Measurements from ENCODE around the gene CIAO2A.
"Not testable (repeated sequence)": the region's sequence is repeated elsewhere in the genome, so short reads cannot be mapped to it uniquely, and the experiment has no call there.

The CIAO2A gene

GRCh38 chr15:64112073-64112772 lies 18.6 kb upstream of the CIAO2A start:
- DNase-seq (ENCODE audit: low read depth): no peak

- no peak for DNase-seq (ENCODE audit: low read depth)
These were observed 18.0 kb upstream of the CIAO2A start for GRCh38 chr15:64111679-64112050.

DNA sequence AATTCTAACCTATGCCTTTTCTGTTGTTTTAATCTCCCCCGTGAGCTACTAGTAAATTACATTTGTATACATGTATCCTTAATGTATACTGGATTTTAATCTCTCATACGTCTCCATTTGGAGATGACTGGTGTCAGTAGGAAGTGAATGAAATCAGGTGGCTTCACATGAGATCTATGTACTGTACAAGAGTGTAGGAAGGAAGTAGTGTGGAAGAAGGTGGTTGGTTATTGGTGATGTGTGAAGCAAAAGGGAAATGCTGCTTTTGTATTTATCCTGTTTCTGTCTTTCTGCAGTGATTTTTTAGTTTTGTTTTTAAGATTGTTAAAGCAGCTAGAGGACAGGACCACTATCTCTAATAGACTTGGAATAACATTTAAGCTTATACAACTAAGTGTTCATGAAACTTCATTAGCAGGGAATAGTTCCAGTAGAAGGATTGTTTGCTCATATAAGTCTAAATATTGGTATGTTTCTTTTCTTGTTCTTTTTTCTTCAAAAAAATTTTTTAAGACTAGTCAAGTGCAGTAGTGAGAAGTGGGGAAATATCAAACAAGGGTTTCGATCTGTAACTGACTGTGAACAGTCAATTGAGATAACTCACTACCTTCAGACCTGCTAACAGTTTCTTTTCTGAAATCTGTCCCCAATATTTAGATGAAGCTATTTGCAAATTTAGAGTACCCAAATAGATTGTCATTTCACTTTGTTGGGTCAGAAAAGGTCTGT lies 17.5 kb upstream of the CIAO2A start:
- DNase-seq (ENCODE audit: low read depth): no peak

GRCh38 chr15:64110108-64110701 lies 16.6 kb upstream of the CIAO2A start:
- DNase-seq (ENCODE audit: low read depth): not testable (repeated sequence)

DNA sequence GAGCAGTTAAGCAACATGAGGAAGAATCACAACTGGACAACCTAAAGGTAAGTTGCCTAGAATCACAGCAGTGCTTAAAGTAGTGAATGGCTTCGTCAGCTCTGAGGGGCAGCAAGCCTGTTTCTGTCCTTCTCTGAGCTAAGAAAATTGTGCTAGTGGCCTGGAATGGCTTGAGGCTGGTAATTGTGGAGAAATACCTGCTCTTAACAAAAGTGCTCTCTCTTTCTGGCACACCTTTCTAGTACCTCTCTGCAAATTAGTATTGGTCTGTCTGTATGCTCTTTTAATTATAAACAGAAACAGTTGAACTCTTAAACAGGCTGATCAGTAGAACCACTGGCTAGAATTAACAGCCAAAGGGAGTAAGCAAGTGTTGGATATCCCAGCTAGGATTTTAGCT lies 13.7 kb upstream of the CIAO2A start:
- DNase-seq (ENCODE audit: low read depth): no peak

DNA sequence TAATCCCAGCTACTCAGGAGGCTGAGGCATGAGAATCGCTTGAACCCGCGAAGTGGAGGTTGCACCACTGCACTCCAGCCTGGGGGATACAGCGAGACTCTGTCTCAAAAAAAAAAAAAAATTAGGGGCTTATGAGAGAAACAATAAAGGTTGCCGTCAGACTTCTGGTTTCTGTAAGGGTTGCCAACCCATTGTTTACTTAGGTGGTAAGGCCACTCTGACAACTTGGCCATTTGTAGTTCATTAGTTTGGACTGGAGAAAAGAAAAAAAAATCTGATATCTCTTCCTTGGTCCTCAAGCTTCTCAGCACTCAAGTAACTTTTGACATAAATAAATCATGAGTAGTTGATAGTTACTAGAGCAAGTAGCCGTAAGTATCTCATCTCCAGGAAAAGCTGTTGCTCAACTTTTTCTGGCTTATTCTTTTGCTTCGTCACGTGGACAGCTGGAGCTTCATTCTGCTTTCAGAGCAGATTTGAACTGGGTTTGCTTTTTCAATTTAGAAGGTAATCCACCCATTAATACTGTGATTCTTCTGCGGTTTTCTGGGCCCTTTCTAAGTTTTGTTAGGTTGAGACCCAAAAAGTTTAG lies 11.6 kb upstream of the CIAO2A start:
- DNase-seq (ENCODE audit: low read depth): no peak

- no peak for DNase-seq (ENCODE audit: low read depth)
These were observed 8.9 kb upstream of the CIAO2A start for GRCh38 chr15:64102497-64102896.

GRCh38 chr15:64100958-64101357 lies 7.3 kb upstream of the CIAO2A start:
- no peak for DNase-seq (ENCODE audit: low read depth)

- DNase-seq (ENCODE audit: low read depth): no peak
These were observed 5.7 kb upstream of the CIAO2A start for GRCh38 chr15:64099379-64099778.

- DNase-seq (ENCODE audit: low read depth): no peak
These were observed 3.2 kb upstream of the CIAO2A start for GRCh38 chr15:64096668-64097384.

- DNase-seq (ENCODE audit: low read depth): peak; percentile 96
These were observed 2.4 kb upstream of the CIAO2A start, which contains the start of gene SNX1 for GRCh38 chr15:64095795-64096667. Gene SNX1 (plus strand): TSS chr15:64095982. CDS start chr15:64096014, 32 bp downstream.

DNA sequence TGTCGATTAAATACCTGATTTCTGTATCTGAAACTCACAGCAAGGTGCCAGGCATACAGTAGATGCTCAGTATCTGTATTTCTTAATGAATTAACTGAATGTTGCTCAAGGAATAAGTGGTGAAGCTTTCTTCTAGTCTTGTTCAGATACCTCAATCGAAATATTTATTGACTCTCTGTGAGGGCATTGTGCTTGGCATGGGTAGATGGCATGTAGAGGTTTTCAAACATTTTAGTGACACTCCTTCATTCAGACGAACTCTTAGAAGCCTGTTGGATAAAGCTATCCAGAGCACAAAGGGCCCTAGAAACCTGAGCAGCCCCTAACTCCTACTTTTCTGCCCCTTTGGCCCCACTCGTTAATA lies 1.8 kb upstream of the CIAO2A start:
- DNase-seq (ENCODE audit: low read depth): no peak

DNA sequence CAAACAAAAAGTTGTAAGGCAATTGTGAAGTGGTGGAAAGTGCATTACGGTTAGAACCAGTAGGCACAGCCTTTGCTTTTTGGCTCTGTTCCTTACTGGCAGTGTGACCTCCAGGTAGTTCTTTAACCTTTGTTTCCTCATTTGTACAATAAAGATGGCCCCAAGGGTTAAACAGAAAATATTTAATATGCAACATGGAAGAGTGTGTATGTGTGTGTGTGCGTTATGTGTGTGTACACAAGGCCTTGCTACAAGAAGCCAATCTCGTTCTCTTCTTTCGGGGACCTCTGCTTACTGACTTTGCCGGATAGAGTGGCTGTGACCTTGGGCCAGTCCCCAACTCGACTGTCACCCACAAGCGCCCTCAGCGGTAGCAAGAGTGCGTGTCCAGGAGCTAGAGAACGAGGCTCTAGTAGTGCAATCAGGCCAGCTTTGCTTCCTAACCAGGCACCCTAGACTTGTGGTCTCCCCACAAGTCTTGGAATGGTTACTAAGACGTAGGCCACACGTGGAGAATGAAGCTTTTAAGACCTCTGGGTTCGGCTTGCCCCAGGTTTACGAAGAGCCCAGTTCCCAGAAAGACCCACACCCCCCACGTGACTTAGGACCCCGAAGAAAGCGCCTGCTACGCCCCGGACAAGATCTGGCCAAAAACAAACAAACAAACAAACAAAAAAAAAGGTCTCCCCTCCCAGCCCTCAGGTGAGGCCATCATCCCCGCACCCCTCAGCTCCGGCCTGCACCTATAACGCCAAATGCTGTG lies 593 bp downstream of the CIAO2A start:
- no peak for DNase-seq (ENCODE audit: low read depth)

- no peak for DNase-seq (ENCODE audit: low read depth)
These were observed 1.4 kb downstream of the CIAO2A start for GRCh38 chr15:64092075-64092820.

GRCh38 chr15:64090527-64090926 lies 3.1 kb downstream of the CIAO2A start:
- no peak for DNase-seq (ENCODE audit: low read depth)

DNA sequence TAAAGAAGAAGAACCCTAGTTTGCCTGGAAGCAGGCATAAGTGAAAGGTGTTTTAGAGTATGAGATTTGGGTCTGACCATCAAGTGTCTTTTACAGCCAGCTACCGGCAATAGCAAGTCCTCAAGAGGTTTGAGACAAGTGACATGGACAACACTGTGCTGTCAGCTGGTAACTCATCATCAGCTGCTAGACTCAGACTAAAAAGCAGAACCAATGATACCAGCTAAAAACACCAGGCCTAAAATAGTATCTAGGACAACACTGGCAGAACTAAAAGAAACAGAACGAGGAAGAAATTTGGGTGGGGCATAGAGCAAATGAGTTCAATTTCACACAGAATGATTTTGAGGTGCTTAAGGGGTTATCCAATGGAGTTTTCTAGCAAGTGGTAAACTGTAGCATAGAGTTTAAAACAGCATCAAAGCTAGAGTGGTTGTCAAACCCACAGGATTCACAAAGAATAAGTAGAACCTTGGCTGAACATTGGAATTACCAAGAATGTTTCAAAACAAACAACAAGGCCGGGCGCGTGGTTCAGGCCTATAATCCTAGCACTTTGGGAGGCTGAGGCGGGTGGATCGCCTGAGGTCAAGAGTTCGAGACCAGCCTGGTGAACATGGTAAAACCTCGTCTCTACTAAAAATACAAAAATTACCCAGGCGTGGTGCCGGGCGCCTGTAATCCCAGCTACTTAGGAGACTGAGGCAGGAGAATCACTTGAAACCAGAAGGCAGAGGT lies 3.9 kb downstream of the CIAO2A start:
- DNase-seq (ENCODE audit: low read depth): no peak

GRCh38 chr15:64082757-64083156 lies 10.9 kb downstream of the CIAO2A start:
- no peak for DNase-seq (ENCODE audit: low read depth)

DNA sequence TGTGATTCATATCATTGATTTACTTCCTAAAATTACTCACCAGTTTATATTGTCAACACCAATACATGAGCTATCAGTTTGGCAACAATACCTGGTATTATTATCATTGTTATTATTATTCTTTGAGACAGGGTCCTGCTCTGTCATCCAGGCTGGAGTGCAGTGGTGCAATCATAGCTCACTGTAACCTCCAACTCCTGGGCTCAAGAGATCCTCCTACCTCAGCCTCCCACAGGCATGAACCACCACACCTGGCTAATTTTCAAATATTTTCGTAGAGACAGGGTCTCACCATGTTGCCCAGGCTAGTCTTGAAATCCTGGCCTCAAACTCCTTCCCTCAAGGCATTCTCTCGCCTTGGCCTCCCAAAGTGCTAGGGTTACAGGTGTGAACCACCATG lies 20.1 kb downstream of the CIAO2A start:
- DNase-seq (ENCODE audit: low read depth): not testable (repeated sequence)

GRCh38 chr15:64072812-64073211 lies 20.8 kb downstream of the CIAO2A start:
- no peak for DNase-seq (ENCODE audit: low read depth)
